ENCODE results near the gene NOS1.

GRCh38 chr12:117209626-117210025 is 151.8 kb downstream of the NOS1 start:
- TF ChIP-seq EZH2 (IDR thresholded peaks at IDR 0.05; ENCODE audit: borderline replicate concordance, low read length) (no peak), CTCF (conservative IDR thresholded peaks at IDR 0.05 in 1 of 2, IDR thresholded peaks at IDR 0.05 in 1 of 2; ENCODE audit: extremely low read depth in 1 of 2, insufficient read depth in 1 of 2, low read depth in 1 of 2, low read length in 2 of 2) (no peak)
